HuH-7.5 (cell line): ENCODE data around the gene CTAG1A.
"Not testable (repeated sequence)": the region's sequence is repeated elsewhere in the genome, so short reads cannot be mapped to it uniquely, and the experiment has no call there.

ENCODE experiments used
- DNase-seq: peaks from one replicate; pipeline ENCODE4 v3.0.0; 2011; ENCODE audit warnings: low spot score

Gene CTAG1A

DNA sequence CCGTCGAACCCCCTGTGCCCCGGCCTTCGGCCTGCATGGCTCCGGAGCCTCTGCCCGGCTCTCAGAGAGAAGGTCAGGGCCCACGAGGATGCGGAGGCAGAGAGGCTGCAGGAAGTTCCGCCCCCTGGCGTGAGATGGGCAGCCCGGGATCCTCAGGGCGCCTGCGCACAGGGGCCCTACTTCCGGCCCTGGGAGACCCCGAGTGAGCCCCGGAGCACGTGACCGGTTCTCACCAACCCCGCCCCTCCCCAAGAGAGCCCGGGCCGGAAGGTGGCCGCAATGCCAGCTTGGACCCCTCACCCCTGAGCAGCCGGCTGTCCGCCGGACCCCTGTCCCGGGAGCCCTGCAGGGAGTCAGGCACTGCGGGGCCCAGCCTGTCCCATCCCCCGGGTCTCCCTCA lies 34.2 kb downstream of the CTAG1A start, which contains the start of gene CTAG1B:
TSS of gene CTAG1B (minus strand) at position 101 of the 400 bp plus-strand sequence. CDS start at position 37, 64 bp downstream.
- DNase-seq = not testable (repeated sequence)

- not testable (repeated sequence) for DNase-seq
These were observed 36.0 kb downstream of the CTAG1A start for GRCh38 chrX:154620767-154621414.

DNA sequence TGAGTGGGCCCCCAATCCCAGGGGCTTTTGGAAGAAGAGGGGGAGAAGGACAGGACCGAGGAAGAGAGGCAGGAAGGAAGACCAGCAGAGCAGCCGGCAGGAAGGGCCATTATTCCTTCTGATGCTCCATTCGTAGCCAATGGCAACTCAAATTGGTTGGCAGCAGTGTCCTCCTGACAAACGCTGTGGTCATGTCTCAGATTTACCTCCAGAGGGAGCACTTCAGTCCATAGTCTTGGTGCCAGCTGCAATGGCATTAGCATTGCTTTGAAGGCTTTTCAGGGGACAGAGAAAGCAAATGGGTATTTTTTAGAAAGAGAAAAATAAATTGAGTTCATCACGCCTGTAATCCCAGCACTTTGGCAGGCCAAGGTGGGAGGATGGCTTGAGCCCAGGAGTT lies 44.0 kb downstream of the CTAG1A start:
- not testable (repeated sequence) for DNase-seq

DNA sequence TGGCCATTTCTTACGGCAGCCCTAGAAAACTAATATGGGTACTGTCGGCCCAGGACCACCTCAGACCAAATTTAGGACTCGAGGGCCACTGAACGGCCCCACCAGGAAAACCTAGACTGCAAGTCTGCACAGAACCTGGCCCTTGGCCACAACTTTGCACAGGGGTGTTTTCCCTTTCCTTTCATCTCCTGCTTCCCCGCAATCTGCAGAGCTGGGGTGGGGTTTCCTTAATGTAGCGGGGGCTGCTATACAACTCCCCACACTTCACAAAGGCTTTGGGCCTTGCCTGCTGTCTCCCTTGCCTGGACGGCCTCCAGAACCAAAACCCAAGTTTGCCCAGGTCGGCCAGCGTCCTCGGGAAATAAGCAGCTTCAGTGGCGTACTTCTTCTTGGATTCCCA lies 46.0 kb downstream of the CTAG1A start:
- DNase-seq = not testable (repeated sequence)

- DNase-seq = not testable (repeated sequence)
These were observed 48.7 kb downstream of the CTAG1A start for GRCh38 chrX:154633661-154634060.
